Brain pericyte (primary cell): ENCODE measurements around the gene NKD2.
"Not testable (repeated sequence)": the region's sequence is repeated elsewhere in the genome, so short reads cannot be mapped to it uniquely, and the experiment has no call there.

Experiments
- DNase-seq: peaks from one replicate; pipeline ENCODE4 v3.0.0-alpha.2; 2012; ENCODE audit warnings: low read depth, low spot score

Gene NKD2

GRCh38 chr5:1013948-1014301, 5.3 kb downstream of the NKD2 start:
- no peak for DNase-seq

DNA sequence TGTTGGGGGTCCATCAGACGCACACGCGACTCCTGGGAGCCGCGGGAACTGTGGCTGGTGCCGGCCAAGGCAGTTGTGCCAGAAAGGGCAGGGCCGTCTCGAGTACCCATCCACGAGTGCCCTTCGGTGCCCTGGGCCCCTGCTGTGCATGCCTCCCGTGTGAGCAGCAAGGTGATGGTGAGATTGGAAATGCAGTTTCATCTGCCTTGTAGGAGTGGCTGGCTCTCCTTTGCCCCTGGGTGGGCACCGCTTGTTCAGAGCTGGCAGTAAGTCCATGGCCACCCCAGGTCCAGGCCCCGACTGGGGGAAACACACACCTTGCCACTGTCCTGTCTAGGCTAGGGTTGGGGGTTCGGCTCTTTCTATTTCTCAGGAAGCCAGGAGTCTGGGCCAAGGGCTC, 5.7 kb downstream of the NKD2 start:
- no peak for DNase-seq

GRCh38 chr5:1014781-1015221, 6.2 kb downstream of the NKD2 start:
- no peak for DNase-seq

DNA sequence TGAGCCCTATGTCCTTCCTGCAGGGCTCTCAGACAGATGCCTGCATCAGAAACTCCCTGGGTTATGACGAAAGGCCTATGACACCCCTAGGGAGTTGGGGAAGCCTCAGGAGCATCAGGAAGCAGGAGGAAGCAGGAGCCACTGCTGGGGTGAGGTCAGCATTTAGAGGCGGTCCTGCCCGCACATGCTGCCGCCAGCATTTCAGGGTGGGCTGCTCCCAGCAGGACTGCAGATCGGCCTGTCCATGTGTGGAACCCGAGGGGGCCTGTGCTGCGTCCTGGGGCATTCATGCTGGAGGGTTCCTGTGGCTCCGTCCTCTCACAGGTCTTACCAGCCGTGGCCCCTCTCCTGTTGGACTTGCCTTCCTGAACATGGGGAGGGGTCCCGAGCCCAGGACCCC, 6.9 kb downstream of the NKD2 start:
- DNase-seq = no peak

DNA sequence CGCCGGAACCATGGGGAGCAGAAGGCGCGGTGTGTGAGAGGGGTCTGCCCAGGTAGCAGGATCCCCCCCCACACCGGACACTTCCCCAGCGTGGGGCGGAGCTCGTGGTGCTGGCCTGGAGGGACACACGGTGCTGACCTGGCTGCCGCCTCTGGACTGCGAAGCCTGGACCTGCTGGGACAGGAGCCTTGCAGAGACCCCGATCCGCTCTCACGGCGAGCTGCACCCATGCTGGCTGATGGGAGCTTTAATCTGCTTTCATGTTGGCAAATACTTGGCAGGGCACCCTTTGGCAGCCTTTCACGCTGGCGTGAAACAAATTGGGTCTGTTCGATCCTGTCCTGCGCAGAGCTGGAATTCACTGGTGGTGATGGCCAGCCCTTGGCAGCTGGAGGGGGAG, 7.4 kb downstream of the NKD2 start:
- DNase-seq = no peak

DNA sequence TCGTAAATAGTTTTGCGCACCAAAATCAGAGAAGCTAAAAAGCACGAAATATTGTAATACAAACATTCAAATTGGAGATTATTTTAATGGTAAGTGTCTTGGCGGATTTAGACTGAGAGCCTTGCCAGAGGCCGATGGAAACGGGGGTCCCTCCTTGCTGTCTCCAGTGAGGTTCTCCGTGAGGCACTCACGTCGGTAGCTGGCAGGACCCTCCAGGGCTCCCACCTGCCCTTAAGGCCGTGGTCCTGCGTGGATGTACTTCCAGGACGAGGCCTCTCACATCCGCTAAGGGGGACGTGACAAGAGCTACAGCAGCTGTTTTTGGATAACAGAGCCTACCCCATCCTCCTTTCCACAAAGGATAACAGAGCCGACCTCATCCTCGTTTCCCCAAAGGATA, 7.9 kb downstream of the NKD2 start:
- no peak for DNase-seq

DNA sequence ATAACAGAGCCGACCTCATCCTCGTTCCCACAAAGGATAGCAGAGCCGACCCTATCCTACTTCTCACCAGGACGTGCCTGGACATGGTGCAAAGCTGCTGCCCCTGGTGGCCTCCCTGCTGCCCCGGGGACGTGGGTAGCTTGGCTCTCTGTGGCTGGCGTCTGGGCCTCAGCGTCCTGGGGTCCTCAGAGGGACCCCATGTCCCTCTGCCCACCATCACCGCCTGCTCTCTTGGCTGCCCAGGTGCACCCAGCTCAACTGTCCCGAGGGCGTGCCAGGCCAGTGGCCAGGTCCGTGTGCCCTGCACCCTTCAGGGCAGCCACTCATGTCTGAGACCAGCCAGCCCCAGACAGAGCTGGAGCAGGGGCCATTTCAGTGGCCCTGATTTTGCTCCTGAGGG, 8.5 kb downstream of the NKD2 start:
- DNase-seq = no peak

GRCh38 chr5:1017691-1018455, 9.3 kb downstream of the NKD2 start:
- DNase-seq = no peak

DNA sequence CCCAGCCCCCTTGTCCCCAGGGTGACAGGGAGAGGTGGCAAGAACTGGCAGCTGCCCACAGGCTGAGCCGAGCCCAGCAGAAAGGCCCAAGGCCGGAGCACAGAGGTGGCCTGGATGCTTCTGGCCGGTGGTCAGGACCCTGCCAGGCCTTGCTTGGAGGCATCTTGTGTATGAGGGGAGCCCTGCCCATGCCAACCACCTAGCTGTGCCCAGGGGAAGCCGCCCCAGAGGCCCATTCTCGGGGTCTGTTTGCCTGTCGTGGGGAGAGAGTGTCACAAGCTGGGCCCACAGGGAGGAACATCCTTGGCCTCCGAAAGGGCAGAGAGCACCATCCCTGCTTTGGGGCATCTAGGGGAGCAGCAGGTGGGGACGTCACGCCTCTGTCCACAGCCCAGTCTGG, 10.0 kb downstream of the NKD2 start:
- DNase-seq = no peak

- DNase-seq = no peak
Measured at GRCh38 chr5:1019001-1019905, 10.7 kb downstream of the NKD2 start.

DNA sequence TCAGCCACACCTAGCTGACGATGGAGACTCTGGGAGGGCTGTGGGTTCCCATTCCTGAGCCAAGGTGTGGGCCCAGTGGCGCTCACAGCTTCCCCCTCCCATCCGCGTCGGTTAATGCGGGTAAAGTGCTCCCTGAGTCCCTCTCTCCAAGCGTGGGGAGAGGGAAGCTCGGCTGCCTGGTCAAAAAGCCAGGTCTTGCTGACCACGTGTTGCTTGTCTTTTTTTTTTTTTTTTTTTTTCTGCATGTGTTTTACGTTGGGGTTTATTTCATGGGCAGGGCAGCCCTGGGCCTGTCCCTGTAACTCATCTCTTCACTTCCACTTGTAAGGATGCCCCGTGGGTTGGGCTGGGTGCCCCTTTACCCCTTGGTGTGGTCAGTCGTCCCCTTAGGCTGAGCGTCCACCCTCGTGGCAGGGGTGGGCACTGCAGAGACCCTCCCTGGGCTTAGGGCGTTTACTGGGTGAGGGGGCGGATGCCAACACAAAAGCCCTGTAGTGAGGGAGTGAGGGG, 11.9 kb downstream of the NKD2 start:
- DNase-seq = no peak

DNA sequence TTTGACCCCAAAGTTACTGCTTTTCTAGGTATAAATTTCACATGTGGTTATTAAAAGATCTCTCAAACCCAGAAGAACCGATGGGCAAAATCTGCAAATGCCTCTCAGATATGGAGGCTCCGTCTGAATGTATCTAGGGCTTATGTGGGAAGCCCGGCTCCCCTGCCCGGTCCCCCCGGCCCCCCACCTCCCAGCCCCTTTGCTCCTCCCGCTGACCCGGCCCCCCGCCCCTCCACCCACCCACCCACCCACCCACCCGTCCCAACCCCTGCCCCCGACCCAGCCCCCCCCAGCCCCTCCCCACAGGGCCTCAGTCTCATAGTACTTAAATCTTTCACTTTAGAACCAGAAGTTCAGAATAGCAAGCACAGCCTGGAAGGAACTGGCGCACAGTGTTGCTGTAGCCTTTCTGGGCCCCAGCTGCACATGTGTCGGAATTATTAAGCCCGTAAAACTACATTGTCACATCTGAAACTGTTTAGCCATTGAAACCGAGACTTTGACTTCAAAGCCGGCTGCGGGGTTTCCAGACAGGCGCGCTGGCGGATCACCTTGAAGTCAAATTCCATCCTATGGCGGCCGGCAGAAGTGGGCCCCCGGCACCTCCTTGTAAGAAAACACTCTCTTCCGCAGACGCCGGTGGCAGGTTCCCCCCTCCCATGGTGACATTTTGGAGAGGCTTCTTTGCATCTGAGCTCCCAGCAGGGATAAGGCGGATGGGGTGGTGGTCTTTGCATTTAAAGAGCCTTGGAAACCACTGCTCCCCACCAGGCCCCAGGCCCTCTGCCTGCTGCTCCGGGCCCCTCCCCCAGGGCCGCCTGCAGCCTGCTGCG, 12.8 kb downstream of the NKD2 start:
- no peak for DNase-seq

GRCh38 chr5:1021969-1022336, 13.4 kb downstream of the NKD2 start:
- DNase-seq = not testable (repeated sequence)

- DNase-seq = no peak
Measured at GRCh38 chr5:1026700-1027621, 18.4 kb downstream of the NKD2 start.

- DNase-seq = no peak
Measured at GRCh38 chr5:1027631-1028441, 19.2 kb downstream of the NKD2 start.

GRCh38 chr5:1028481-1029281, 20.1 kb downstream of the NKD2 start:
- no peak for DNase-seq

- no peak for DNase-seq
Measured at GRCh38 chr5:1029282-1029944, 20.8 kb downstream of the NKD2 start.

DNA sequence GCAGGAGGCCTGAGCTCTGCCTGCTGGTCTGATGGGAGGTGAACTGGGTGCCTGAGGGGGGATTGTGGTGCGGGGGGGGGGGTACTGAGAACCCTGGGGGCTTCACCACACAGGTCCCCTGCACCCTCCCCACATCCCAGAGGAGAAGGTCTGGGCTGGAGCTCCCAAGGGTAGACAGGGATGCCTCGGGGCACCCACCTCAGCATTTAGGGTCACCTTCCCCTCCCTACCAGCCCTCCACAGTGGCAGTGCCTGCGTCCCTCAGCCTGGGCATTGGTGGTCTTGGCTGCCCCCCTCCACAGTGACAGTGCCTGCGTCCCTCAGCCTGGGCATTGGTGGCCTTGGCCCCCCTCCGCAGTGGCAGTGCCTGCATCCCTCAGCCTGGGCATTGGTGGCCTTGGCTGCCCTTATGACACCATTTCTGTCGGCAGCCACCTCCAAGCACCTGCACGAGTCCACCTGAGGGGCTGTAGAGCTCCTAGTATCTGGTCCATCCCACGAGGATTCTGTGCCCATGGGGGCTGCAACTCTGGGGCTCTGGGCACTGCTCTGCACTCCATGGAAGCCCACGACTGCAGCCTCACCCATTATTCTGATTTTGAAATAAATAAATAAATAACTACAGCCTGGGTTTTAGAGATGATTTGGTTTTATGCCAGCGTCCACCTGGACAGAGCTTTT, 21.5 kb downstream of the NKD2 start:
- DNase-seq = no peak
